Amniotic epithelial cell (primary cell): ENCODE data around the gene RPL10A.
"Not testable (repeated sequence)": the region's sequence is repeated elsewhere in the genome, so short reads cannot be mapped to it uniquely, and the experiment has no call there.

Experiments used
- DNase-seq: peaks from one replicate; pipeline ENCODE4 v3.0.0-alpha.2; 2010; ENCODE audit warnings: low read depth

RPL10A gene

DNA sequence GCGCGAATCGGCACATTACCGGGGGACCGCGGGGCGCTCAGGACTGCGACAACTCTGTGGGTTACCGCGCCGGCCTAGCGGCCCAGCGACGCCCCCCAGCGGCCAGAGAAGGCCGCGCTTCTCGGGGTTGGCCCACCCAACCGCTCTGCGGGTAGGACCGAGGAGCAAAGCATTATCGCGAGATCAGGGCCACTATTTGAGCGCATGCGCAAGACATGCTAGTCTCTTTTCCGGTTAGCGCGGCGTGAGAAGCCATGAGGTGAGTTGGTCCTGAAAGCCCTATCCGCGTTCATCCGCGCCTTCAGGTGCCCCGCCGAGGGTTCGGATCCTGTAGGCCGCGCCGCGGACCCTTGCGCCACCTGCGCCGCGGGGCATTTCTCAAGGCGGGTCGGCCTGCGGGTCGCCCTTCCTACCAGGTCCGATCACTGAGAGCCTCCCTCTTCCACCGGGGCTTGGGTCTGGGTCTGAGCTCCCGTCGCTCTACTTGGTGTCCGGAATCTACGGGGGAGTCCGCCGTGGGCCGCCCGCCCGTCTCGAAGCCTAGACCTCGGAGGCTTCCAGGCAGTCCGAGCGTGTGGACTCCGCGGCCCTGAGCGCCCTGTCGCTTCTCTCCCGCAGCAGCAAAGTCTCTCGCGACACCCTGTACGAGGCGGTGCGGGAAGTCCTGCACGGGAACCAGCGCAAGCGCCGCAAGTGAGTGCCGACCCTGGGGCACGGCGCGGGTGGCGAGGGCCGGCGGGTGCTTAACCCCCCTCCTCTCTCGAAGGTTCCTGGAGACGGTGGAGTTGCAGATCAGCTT is at the start of gene RPL10A:
Gene RPL10A (plus strand): TSS at position 221 of the 799 bp plus-strand sequence. CDS start 34 bp downstream, at position 255.
- peak; percentile 92 for DNase-seq

DNA sequence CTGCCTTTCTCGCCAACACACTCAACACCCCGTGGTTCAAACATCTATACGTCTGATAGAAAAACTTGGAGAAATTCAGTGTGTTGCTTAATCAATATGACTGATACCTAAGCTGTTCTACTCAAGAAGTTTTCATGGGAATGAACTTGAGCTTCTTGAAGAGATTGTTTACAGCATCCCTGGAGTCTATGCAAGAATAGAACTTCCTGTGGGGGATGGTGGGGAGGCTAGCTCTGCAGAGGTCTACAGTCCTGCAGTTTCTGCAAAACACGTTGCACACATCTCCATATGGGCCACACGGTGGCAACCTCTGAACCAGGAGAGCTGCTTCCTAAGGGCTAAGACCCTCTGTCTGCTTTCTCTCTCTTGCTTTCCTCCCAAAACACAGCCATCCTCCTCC is 48.8 kb upstream of the RPL10A start:
- DNase-seq = peak; percentile 84

GRCh38 chr6:35419961-35420360 is 48.2 kb upstream of the RPL10A start:
- DNase-seq = no peak

DNA sequence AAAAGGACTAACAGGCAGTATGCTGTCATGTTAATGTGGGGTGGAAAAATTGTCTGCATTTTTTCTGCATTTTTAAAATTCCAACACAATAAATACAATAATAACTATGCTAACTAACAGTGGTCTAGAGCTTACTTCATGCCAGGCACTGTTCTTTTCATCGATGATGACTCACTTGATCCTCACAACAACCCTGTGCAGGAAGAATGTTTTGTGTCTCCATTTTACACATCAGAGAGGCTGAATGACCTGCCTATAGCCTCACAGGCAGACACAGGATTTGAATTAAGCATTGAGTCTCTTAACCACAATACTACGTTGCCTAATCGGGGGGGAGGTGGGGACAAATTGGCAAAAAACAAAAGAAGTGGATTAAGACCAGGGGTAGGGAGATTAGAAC is 42.9 kb upstream of the RPL10A start:
- DNase-seq = peak; percentile 94

GRCh38 chr6:35426074-35426473 is 42.1 kb upstream of the RPL10A start:
- no peak for DNase-seq

DNA sequence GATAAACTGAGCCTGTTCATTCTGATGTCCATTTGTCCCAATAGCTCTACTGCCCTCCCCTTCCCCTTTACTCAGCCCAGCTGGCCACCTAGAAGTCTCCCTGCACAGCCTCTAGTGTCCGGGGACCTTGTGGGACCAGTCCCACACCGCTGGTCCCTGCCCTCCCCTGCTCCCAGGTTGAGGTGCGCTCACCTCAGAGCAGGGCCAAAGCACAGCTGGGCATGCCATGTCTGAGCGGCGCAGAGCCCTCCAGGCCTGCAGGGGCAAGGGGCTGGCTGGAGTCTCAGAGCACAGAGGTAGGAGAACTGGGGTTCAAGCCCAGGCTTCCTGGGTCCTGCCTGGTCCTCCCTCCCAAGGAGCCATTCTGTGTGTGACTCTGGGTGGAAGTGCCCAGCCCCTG is 40.8 kb upstream of the RPL10A start:
- DNase-seq = no peak

GRCh38 chr6:35427851-35428321 is 40.3 kb upstream of the RPL10A start:
- DNase-seq = peak; percentile 78

- no peak for DNase-seq
These were observed 39.6 kb upstream of the RPL10A start for GRCh38 chr6:35428421-35429149.

GRCh38 chr6:35429463-35429862 is 38.7 kb upstream of the RPL10A start:
- DNase-seq = no peak

GRCh38 chr6:35432291-35432690 is 35.9 kb upstream of the RPL10A start:
- no peak for DNase-seq

- not testable (repeated sequence) for DNase-seq
These were observed 35.5 kb upstream of the RPL10A start for GRCh38 chr6:35432702-35433101.

DNA sequence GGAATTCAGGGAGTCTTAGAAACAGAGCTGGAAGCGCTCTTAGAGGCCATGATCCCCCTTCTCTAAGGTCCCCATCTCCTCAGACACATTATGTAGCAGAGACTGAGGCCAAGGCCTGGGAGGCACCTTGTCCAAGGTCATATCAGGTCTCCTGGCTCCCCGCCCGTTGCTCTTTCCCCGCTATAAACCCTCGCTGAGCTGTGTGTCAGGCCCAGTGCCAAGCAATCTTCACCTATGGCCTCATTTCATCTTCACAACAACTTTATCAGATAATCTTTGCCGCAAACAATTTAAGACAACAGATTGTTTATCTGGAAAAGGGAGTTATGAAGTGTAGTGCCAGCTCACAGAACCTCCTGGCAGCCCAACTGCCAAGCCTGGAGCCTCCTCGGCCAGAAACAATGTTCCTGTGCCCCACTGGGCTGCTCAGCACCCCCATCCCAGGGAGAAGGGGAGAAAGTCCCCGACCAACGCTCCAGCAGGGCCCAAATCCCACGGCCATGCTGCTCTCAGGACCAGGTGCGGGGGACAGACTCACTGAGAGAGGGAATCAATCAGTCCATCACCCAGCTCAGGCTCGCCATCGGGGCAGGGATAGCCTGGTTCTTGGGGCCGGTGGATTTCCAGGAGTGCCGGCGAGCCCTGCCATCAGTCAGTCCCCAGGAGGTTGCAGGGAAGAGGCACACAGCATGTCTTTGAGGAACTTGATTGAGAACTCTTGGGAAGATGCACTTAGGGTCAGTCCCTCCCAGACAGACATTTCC is 32.9 kb upstream of the RPL10A start:
- DNase-seq = peak; percentile 69

DNA sequence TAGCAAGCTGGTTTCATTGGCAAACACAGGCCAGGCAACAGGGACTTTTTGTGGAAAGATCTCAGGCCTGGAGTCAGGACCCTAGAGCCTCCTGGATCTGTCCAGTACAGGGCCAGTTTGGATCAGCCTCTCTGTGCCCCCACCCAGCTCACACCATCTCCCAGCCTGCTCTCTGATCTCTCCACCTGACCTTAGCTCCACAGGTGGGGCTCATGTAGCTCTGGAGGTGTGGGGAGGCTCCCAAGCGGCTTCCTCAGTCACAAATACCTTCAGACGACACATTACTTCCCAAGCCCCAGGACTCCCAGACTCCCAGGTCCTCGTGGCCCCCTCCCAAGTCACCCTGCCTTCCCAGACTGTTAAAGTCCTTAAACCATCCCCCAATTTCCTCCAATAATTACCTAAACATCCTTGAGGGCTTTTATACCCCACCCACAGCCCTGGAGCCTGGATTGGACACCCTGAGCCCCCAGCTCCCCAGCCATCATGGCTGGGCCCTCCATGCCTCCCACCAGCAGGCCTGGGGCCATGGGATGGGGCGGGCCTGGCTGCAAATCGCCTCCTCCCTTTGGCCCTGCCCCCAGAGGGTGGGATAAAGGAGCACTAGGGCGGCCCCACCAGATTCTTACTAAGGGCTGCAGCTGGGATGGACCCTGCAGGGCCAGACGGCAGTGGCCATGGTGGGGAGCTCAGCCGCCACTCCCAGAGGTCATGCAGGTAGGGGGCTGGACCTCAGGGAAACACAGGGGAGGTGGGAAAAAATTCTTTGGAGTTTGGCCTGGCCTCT is 31.9 kb upstream of the RPL10A start:
- no peak for DNase-seq

- not testable (repeated sequence) for DNase-seq
These were observed 29.7 kb upstream of the RPL10A start for GRCh38 chr6:35438378-35439065.

DNA sequence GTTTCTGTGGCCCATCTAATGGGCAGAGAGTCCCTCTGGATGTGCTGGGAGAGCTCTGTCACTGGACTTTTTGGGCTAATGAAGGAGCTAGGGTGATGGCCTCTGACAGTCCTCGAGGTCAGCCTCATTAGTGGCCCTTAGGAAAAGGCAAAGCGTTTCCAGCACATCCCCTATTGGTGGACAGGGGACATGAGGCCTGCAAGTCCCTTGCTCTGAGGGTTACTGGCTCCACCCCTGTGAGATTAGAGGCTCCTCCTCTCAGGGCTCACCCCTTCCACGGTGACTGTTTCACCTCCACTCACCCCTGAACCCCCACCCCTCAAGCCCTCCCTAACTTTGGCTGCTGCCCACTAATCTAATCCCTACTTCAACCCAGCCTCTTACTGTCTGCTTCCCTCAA is 28.9 kb upstream of the RPL10A start:
- DNase-seq = no peak

- DNase-seq = no peak
These were observed 27.0 kb upstream of the RPL10A start for GRCh38 chr6:35441205-35441604.

DNA sequence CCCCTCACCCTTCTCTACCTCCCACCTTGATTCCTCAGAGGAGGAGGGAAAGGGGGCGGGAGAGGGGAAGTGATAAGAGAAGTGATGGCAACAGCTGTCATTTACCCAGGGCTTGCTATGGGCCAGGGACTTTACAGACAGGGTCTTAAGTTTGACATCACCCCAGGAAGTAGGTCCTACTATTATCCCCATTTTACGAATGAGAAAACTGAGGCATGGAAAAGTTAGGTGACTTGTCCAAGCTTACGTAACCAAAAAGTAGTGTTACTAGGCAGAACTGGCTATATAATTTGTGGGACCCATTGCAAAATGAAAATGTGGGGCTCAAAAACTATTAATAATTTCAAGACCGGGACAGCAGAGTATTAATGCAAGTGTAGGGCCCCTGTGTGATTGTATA is 26.6 kb upstream of the RPL10A start:
- DNase-seq = no peak

- no peak for DNase-seq
These were observed 25.5 kb upstream of the RPL10A start for GRCh38 chr6:35442693-35443092.

DNA sequence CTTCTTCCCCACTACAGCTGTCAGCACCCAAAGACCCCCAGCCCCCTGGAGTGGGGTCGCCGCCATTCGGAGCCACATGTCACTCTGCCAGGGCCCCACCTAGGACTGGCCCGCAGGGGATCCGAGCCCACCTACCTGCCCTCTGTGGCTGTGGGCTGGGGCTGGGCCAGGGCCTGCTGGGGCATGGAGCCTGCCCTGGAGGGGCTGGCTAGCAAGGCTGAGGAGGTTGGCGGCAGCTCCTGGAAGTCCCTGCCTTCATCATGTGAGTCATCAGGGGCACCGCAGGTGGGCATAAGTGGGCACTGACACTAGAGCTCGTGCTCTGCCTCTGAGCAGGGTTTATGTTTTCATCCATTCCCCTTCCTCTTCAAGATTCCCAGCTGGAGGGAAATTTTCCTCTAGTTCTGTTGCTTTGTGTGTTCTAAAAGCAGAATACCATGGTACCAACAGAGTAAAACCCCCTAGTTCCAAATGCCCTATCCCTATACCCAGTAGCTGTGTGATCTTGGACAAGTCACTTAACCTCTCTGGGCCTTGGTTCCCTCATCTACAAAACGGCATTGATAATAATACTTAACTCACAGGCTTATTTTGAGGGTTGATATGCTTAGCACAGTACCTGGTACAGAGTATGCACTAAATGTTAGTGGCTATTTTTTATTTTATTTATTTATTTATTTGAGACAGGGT is 24.7 kb upstream of the RPL10A start:
- DNase-seq = no peak

- no peak for DNase-seq
These were observed 22.5 kb upstream of the RPL10A start for GRCh38 chr6:35445691-35446090.

DNA sequence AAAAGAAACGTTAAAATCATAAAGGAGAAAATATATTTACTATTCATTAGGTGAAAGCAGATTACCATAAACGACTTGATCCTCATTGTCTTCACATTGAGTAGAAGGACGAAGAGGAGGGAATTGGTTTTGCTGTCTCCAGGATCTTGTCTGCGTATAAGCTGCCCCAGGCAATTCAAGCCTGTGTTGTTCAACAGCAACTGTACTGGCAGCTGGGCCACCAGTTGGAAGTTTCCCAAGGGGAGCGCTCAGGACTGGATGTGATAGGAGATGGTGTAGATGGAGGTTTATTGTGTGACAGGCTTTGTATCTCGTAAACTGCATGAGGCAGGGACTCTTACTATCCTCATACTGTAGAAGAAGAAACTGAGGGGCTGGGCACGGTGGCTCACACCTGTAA is 20.0 kb upstream of the RPL10A start:
- DNase-seq = no peak
